ENCODE measurements around the gene ACSS3. TPM values are rescaled to one million over a fixed set of nuclear protein-coding genes. Genes with fewer than 3 reads are reported as not detected.

The ACSS3 gene
- total RNA-seq, 1 experiment from 2014 or later: 19.3 TPM

DNA sequence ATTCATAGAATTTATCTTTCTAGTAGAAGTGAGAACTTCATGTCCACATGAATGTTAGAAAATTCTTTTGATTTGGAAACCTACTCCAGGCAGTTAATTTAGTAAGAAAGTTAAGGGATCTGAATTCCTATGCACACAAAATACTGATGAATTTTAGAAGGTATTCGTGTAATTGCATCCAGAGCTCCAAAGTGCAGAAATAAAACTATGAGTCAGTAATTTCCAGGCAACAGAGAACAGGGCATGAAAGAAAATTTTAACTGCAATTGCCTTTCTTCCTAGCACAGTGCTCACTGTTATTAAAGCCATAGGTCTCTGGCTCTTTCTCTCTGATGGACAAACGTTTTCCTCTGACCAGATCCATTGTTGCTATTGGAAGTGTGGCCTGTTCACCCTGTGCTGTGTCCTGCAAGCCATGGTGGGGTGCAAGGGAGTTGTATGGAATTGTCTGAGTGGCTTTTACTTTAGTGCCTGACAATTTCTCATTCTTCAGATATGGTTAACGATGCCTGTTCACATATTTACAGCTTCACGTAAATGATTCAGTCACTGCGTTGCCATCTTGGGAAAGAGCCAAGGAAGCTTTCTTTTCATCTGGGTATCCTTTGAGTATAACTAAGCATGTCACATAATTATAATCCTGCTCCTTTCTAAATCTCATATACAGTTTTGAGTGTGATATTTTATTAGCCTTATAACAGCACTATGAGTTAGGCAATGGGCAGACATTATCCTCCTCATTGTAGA lies 145.1 kb downstream of the ACSS3 start:
- no peak overlapping the region for H2BK120ac ChIP-seq (ENCODE audit: low read depth, low read length, poor library complexity, severe bottlenecking)
- no peak overlapping the region for H4K5ac ChIP-seq (ENCODE audit: insufficient read length, low read depth, low read length)

More for the DNA sequence above, 145.1 kb downstream of the ACSS3 start:
- WGBS (ENCODE audit: extremely low coverage, insufficient read length, low lambda C conversion rate): no CpG with 5 or more reads among the region's 5 CpGs
- Histone ChIP-seq H3K79me2 (ENCODE audit: insufficient read depth, low read length) (no peaks in the 10 kb centered on the region), H4K91ac (ENCODE audit: insufficient read length, low read depth, low read length) (no peak overlapping the region), H3K4ac (ENCODE audit: low read depth, low read length) (no peak overlapping the region), H3K9me3 (ENCODE audit: control insufficient read depth, low read depth, low read length) (no peaks in the 10 kb centered on the region), H4K8ac (replicated peaks; ENCODE audit: insufficient read length, low read depth, low read length) (no peak overlapping the region), H2BK12ac (ENCODE audit: insufficient read length, low read depth, low read length) (no peak overlapping the region), H3K4me2 (ENCODE audit: insufficient read depth, insufficient read length, low read length) (no peak overlapping the region), H2BK5ac (ENCODE audit: insufficient read length, low read length) (no peak overlapping the region), H2AFZ (ENCODE audit: low read length) (no peak overlapping the region), H3K27ac (ENCODE audit: insufficient read length, low read depth, low read length) (no peak overlapping the region), H3K27me3 (ENCODE audit: insufficient read depth, low read length) (no peaks in the 10 kb centered on the region), H3K9ac (ENCODE audit: extremely low read depth, insufficient read length, low read length) (no peak overlapping the region), H3K79me1 (ENCODE audit: insufficient read depth, low read depth, low read length, poor library complexity, severe bottlenecking) (no peaks in the 10 kb centered on the region), H2BK15ac (ENCODE audit: low read depth, low read length) (no peak overlapping the region), H3T11ph (ENCODE audit: low read length) (no peak overlapping the region), H3K23ac (ENCODE audit: insufficient read length, low read depth, low read length) (no peak overlapping the region), H2AK5ac (ENCODE audit: insufficient read length, low read length) (no peak overlapping the region), H4K20me1 (ENCODE audit: control insufficient read depth, insufficient read depth, insufficient read length) (no peaks in the 10 kb centered on the region), H3K4me1 (ENCODE audit: insufficient read depth, low read length) (no peaks in the 10 kb centered on the region), H3K56ac (ENCODE audit: insufficient read length, low read depth, low read length) (no peak overlapping the region), H3K23me2 (ENCODE audit: insufficient read length, low read depth, low read length, poor library complexity, severe bottlenecking) (no peaks in the 10 kb centered on the region), H3K14ac (ENCODE audit: insufficient read depth, low read length) (no peak overlapping the region), H3K18ac (ENCODE audit: insufficient read length, low read depth, low read length) (no peak overlapping the region), H2BK20ac (ENCODE audit: low read depth, low read length, poor library complexity, severe bottlenecking) (no peak overlapping the region)
- H3K4me1 Mint-ChIP-seq: peaks cover 6% of the 10 kb centered on the region in 2 experiments; a peak in 3 of 4 replicates
- TF ChIP-seq, protein P1, sequence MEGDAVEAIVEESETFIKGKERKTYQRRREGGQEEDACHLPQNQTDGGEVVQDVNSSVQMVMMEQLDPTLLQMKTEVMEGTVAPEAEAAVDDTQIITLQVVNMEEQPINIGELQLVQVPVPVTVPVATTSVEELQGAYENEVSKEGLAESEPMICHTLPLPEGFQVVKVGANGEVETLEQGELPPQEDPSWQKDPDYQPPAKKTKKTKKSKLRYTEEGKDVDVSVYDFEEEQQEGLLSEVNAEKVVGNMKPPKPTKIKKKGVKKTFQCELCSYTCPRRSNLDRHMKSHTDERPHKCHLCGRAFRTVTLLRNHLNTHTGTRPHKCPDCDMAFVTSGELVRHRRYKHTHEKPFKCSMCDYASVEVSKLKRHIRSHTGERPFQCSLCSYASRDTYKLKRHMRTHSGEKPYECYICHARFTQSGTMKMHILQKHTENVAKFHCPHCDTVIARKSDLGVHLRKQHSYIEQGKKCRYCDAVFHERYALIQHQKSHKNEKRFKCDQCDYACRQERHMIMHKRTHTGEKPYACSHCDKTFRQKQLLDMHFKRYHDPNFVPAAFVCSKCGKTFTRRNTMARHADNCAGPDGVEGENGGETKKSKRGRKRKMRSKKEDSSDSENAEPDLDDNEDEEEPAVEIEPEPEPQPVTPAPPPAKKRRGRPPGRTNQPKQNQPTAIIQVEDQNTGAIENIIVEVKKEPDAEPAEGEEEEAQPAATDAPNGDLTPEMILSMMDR (conservative IDR thresholded peaks at IDR 0.05): no peak
- H3K9me3 Mint-ChIP-seq: no peaks in the 10 kb centered on the region
- no peak overlapping the region for H3K4me3 Mint-ChIP-seq
- H3K27ac Mint-ChIP-seq: no peak overlapping the region
- no peaks in the 10 kb centered on the region for H3K27me3 Mint-ChIP-seq (ENCODE audit: low read depth)
- DNase-seq: no peak
- no peaks in the 10 kb centered on the region for H3K36me3 Mint-ChIP-seq (ENCODE audit: insufficient read depth in 1 of 3, low read depth in 3 of 3)

Data from H9 (cell line).